Body of pancreas (tissue), 4 donors: Measurements from ENCODE around the gene GNRH2.
"Not testable (repeated sequence)": the region's sequence is repeated elsewhere in the genome, so short reads cannot be mapped to it uniquely, and the experiment has no call there.

ENCODE experiments used
- CTCF ChIP-seq, 7 experiments: fragments of 450-650 bp in 4 of 7; fragments of 200-600 bp in 3 of 7; sonication (generic) in 3 of 7; IDR thresholded peaks; one replicate each; pipeline ENCODE4 v1.5.1; 2016 to 2019; ENCODE audit warnings: antibody characterized with exemption in 7 of 7
- POLR2A ChIP-seq, 3 donors: fragments of 450-650 bp; IDR thresholded peaks; one replicate each; pipeline ENCODE4 v1.6.1; 2016; ENCODE audit warnings: antibody characterized with exemption in 3 of 3, mild to moderate bottlenecking in 2 of 3

GRCh38 chr20:3015302-3015701, 28.1 kb upstream of the GNRH2 start:
- TF ChIP-seq CTCF, POLR2A (IDR thresholded peaks at IDR 0.05): not testable (repeated sequence)
